NCI-H2196 (cell line): ENCODE results near the gene TBATA.

ENCODE experiments used
- DNase-seq: peaks from one replicate; lab custom pipeline; 2025; ENCODE audit not compliant: unreplicated experiment; lab: John Stamatoyannopoulos, UW

The TBATA gene

GRCh38 chr10:70745555-70745954 is 39.6 kb downstream of the TBATA start:
- no peak for DNase-seq

DNA sequence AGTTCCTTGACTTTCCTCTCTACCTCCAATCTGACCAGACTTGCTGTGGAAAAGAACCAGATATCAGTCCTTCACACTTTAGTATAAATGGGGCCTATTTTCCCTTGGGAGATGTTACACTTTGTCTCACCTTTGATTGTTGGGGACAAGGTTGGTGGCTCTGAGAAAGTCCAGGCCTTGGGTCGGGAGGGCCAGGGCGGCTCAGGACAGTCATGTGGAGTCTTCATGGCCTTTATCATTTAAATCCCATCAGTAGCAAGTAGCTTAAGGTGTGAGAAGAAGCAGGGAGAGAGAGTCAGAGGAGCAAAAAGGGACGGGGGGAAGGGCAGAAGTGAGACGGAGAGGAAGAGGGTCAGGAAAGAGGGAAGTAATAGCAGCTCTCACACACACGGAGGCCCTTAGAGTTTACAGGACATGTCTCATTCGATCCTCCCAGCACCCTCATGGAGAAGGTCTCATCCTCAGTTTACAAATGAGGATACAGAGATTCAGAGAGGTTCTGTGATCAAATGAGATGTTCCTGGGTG is 40.5 kb downstream of the TBATA start:
- DNase-seq = no peak

- no peak for DNase-seq
Measured at GRCh38 chr10:70743879-70744278, 41.3 kb downstream of the TBATA start.

GRCh38 chr10:70743430-70743788 is 41.8 kb downstream of the TBATA start:
- DNase-seq = no peak

DNA sequence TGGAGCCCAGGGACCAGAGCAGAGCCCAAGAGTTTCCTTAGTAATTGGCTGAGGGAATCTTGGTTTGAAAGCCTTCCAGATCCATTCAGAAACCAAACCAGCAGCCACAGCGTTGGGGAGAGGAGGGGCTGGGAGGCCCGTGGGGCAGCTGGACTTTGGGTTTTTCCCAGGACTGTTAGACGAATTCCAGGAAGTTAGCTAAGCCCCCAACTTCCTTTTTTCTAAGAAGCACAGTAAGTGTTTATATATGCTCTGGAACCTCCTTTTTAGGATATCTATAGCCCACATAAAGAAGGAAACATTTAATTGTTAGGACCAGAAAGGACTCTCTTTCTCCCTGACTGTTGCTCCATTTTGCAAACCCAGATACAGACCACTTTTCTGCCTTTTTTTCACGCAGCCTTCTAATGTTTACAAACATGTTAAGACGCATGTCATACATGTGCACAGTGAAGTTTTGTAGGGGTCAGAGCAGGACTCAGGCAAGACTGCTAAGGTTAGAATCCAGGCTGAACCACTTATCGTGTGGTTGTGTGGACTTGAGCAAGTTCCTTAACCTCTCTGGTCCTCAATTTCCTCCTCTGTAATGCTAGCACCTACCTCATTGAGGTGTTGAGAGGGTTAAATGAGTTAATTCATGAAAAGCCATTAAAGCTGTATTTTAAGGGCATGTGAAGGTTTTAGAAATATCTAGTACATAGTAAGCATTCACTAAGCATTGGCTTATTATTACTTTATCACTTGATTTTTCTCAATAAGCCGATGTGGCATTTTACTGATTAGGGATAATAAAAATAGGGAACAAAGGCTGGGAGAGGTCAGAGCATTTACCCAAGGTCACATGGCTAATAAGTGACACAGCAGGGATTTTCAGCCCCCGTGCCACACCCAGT is 42.4 kb downstream of the TBATA start:
- no peak for DNase-seq

GRCh38 chr10:70740406-70741288 is 44.5 kb downstream of the TBATA start:
- DNase-seq = no peak

GRCh38 chr10:70738761-70739121 is 46.4 kb downstream of the TBATA start:
- no peak for DNase-seq

DNA sequence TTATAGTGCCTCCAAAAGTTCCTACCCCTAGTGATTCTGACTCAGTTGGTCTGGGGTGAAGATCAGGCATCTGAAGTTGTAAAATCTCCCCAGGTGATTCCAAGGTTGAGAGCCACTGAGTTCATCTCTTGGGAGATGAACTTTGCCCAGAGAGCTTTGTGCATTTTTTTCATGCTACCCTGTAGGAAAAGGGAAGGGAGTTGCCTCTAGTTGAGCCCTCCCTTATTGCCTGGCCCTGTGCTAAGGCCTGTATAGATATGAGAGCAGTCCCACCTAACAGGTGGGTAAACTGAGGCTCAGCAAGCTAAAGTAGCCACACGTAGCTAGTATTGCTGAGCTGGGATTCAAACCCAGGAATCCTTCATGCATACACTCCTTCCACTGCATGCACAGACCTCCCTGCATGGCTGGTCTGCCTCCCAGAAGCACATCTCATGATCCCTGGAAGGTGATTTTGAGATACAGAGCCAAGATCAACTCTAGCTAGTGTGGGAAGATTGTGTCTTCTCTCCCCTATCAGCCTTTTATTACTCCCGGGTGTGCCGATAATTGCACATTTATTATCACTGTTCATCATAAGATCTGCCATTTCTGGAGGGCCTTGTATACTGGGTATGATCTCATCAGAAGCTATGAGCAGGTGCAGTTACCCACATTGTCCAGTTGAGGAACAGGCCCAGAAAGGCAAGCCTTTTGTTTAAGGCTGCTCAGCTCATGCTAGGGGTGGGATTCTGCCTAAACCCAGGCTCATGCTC is 47.0 kb downstream of the TBATA start:
- no peak for DNase-seq

- no peak for DNase-seq
Measured at GRCh38 chr10:70737250-70737649, 47.9 kb downstream of the TBATA start.

GRCh38 chr10:70736525-70736924 is 48.7 kb downstream of the TBATA start:
- no peak for DNase-seq

- DNase-seq = no peak
Measured at GRCh38 chr10:70735161-70735560, 50.0 kb downstream of the TBATA start.

DNA sequence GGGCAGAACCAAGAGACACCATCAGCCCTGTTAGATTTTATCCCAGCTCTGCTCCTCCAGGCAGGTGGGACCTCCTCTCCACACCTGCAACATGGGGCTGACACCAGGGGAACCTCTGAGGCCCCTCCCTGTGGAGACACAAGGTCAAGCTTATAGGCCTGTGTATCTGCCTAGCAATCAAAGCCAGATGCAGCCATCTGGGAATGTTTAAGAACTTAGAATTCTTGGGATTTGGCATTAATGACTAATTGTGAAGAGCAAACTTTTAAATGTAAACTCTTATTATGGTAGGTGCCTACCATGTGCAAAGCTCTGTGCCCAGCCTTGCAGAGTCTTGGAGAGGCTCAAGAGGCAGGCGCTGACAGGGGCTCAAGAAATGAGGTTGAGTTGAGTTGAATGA is 52.1 kb downstream of the TBATA start:
- no peak for DNase-seq

- DNase-seq = no peak
Measured at GRCh38 chr10:70732569-70732968, 52.6 kb downstream of the TBATA start.

DNA sequence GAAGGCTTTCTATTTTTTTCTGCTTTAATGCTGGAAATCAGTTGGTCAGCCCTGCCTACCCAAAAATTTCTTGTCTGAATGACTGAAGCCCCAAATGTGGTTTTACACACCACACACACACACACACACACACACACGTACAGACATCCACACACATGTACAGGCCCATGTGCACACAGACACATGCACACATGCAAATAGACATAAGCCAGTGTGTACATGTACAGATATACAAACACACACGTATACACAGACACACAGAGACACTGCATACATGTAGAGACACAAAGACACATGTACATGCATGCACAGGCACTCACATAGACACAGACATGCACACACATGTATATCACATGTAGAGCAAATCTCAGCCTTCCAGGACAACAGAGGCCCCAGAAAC is 54.2 kb downstream of the TBATA start:
- DNase-seq = no peak

DNA sequence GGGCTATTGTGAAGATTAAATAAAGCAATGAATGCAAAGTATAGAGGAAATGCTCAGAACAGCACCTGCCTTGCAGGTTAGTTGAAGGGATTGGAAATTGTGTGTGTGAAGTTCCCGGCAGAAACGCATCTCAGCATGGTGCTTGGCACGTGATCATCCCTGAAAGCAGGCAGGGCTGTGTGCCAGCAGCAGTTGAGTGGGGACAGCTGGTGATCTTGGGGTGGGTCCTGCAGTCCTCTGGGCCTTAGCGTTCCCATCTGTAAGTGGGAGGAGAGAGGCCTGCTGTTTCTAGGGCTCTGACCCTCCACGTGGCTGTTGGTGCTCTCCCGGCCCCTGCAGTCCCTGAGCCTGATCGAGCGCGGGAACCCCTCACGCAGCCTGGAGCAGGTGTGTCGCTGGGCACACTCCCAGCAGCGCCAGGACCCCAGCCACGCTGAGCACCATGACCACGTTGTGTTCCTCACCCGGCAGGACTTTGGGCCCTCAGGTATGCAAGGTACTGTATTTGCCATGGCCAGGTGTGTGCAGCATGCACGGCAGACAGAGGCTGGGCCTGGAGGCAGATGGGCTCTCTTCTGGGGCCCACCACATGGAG is 55.3 kb downstream of the TBATA start:
- peak; percentile 52 for DNase-seq

DNA sequence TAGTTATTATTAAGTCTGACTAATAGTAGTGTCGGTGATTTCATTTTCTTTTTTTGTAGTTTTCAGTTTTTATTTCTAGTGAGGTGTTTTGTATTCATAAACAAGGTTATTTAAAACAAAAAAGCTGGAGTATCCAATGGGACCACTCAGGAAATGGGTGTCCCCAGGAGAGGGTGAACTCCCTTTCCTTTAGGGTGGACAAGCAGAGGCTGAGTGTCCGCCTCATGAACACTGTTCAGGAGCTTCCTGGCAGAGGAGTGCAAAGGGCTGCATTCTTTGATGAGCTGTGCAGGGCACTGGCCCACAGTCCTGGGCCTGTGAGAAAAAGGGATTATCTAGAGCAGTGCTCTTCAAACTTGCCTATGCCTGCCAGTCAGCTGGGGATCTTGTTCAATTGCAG is 56.8 kb downstream of the TBATA start:
- no peak for DNase-seq

DNA sequence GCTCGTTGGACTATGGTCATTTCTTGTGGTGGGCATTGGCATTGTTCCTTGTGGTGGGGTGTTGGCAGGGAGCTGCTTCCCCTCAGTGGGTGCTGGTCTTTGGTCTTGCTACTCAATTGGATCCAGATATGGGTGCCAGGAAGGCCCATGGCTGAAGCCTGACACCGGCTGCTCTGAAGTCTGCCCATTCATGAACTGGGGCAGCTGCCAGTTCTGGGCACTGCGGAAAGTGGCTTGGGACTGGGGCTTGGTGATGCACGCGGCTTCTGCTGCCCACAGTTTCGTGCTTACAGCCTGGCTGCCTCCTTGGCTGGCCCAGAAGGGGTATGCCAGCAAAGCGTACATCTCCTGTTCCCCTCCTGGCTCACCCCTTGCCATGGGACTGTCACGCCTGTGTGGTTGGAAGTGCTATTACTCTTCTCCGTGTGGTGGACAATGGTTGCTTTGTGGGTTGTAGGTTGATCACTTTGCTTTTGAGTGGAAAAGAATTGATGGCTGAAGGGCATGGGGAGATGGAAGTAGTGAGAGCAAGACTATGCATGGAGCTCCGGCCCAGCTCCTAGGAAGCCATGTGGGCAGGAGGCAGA is 58.2 kb downstream of the TBATA start:
- no peak for DNase-seq

DNA sequence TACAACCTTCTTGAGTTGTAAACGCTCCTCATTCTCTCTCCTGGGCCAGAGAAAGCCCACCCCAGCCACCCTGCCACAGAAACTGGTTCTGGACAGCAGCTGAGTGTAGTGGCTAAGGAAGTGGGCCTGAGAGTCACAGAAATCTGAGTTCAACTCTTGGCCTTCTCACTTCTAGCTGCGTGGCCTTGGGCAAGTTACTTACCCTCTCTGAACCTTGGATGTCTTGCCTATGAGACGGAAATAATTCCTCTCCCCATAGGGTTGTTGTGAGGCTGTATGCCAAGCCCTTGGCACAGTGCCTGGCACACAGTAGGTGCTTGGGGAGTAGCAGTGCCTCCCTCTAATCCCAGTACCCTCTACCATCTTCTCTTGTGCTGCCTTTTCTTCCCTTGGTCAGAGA is 61.4 kb downstream of the TBATA start:
- DNase-seq = no peak

- no peak for DNase-seq
Measured at GRCh38 chr10:70722820-70723424, 62.3 kb downstream of the TBATA start.
